Naive B cell (primary cell): ENCODE results near the gene PTPRC. TPM values are rescaled to one million over a fixed set of nuclear protein-coding genes. Genes with fewer than 3 reads are reported as not detected.

Source experiments
- ATAC-seq, 2 donors: fragments of 150-1000 bp; cut with Tn5 transposase; 2 replicates each; pipeline ENCODE4 v1.10.0; 2021; ENCODE audit warnings: low read depth in 2 of 2, mild to moderate bottlenecking in 2 of 2, moderate library complexity in 2 of 2
- DNase-seq: peaks from one replicate; pipeline ENCODE4 v3.0.0; 2022
- H3K27ac Mint-ChIP-seq, 6 donors: one replicate each; pipeline ENCODE4 v1.8.0; 2020 to 2022; ENCODE audit warnings: mild to moderate bottlenecking in 6 of 6, mixed read lengths in 6 of 6, moderate library complexity in 5 of 6, inconsistent platforms in 2 of 6
- H3K27me3 Mint-ChIP-seq, 3 donors: one replicate each; pipeline ENCODE4 v1.8.0; 2021 to 2022; ENCODE audit warnings: mixed read lengths in 3 of 3, mild to moderate bottlenecking in 1 of 3
- H3K36me3 Mint-ChIP-seq, 2 donors: one replicate each; pipeline ENCODE4 v1.8.0; 2020 to 2022; ENCODE audit warnings: mixed read lengths in 2 of 2, inconsistent platforms in 1 of 2, mild to moderate bottlenecking in 1 of 2
- H3K4me1 Mint-ChIP-seq, 3 donors: one replicate each; pipeline ENCODE4 v1.8.0; 2020 to 2022; ENCODE audit warnings: mixed read lengths in 3 of 3, inconsistent platforms in 1 of 3, mild to moderate bottlenecking in 1 of 3, moderate library complexity in 1 of 3
- H3K4me3 Mint-ChIP-seq, 8 donors: one replicate each; pipeline ENCODE4 v1.8.0; 2020 to 2022; ENCODE audit warnings: mild to moderate bottlenecking in 8 of 8, mixed read lengths in 8 of 8, moderate library complexity in 8 of 8, inconsistent platforms in 2 of 8
- H3K9me3 Mint-ChIP-seq, 7 donors: one replicate each; pipeline ENCODE4 v1.8.0; 2020 to 2022; ENCODE audit warnings: mixed read lengths in 7 of 7, mild to moderate bottlenecking in 5 of 7, inconsistent platforms in 2 of 7, moderate library complexity in 1 of 7
- polyA plus RNA-seq, 6 donors: library from polyadenylated mRNA; unstranded; fragments of 300-500 nt; fragmentation: Illumina TruSeq; gene quantifications; one replicate each; pipeline ENCODE4 v1.2.3, GENCODE V29; 2021; ENCODE audit warnings: low read depth in 6 of 6

The PTPRC gene
- polyA plus RNA-seq, 6 donors from 2014 or later = 771 to 1,016 (median 851) TPM

- Mint-ChIP-seq H3K27me3 (no peaks in the 10 kb centered on the region), H3K4me1 (peaks cover 50 to 73% (median 66%) of the 10 kb centered on the region in 3 donors), H3K4me3 (peak overlapping the region in 5 of 8 donors; percentile 33 to 62 (median 45)), H3K9me3 (no peaks in the 10 kb centered on the region), H3K36me3 (peaks cover under 1 to 6% of the 10 kb centered on the region in 2 donors), H3K27ac (peak overlapping the region; percentile 80 to 94 (median 88))
- ATAC-seq = no peak
- DNase-seq = no peak
Measured at GRCh38 chr1:198655459-198656121, 16.8 kb downstream of the PTPRC start.

- H3K27ac Mint-ChIP-seq = peak overlapping the region; percentile 87 to 95 (median 94)
- H3K4me3 Mint-ChIP-seq = peak overlapping the region; percentile 42 to 85 (median 80)
- DNase-seq = peak; percentile 56
- ATAC-seq = peak; percentile 65 to 71
- H3K27me3 Mint-ChIP-seq = no peaks in the 10 kb centered on the region
- H3K4me1 Mint-ChIP-seq = peaks cover 45 to 69% (median 62%) of the 10 kb centered on the region in 3 donors
- no peaks in the 10 kb centered on the region for H3K9me3 Mint-ChIP-seq
- H3K36me3 Mint-ChIP-seq = peaks cover 0 to 5% of the 10 kb centered on the region in 2 donors
Measured at GRCh38 chr1:198656500-198656932, 17.7 kb downstream of the PTPRC start.

- peak overlapping the region; percentile 22 to 87 (median 65) for H3K4me3 Mint-ChIP-seq
- peak overlapping the region; percentile 21 to 94 (median 86) for H3K27ac Mint-ChIP-seq
- H3K9me3 Mint-ChIP-seq = no peaks in the 10 kb centered on the region
- H3K27me3 Mint-ChIP-seq = no peaks in the 10 kb centered on the region
- ATAC-seq (peak; percentile 57 to 62), DNase-seq (peak; percentile 46)
- H3K36me3 Mint-ChIP-seq = peaks cover 0 to 4% of the 10 kb centered on the region in 2 donors
- H3K4me1 Mint-ChIP-seq = peaks cover 47 to 66% (median 62%) of the 10 kb centered on the region in 3 donors
Measured at GRCh38 chr1:198657550-198658064, 18.8 kb downstream of the PTPRC start.

- Mint-ChIP-seq H3K27me3 (no peaks in the 10 kb centered on the region), H3K4me1 (peaks cover 63 to 76% (median 75%) of the 10 kb centered on the region in 3 donors), H3K9me3 (no peaks in the 10 kb centered on the region), H3K4me3 (peak overlapping the region in 7 of 8 donors; percentile 17 to 55 (median 38)), H3K36me3 (peaks cover 0 to 12% of the 10 kb centered on the region in 2 donors), H3K27ac (peak overlapping the region; percentile 54 to 94 (median 70))
- DNase-seq = no peak
- no peak for ATAC-seq
Measured at GRCh38 chr1:198660341-198661261, 21.8 kb downstream of the PTPRC start.

- H3K27me3 Mint-ChIP-seq = no peaks in the 10 kb centered on the region
- H3K36me3 Mint-ChIP-seq = peaks cover 7 to 19% of the 10 kb centered on the region in 2 donors
- peak overlapping the region; percentile 60 to 94 (median 84) for H3K27ac Mint-ChIP-seq
- H3K4me1 Mint-ChIP-seq = peaks cover 67 to 78% (median 78%) of the 10 kb centered on the region in 3 donors
- H3K4me3 Mint-ChIP-seq = peak overlapping the region in 6 of 8 donors; percentile 2 to 58 (median 48)
- no peaks in the 10 kb centered on the region for H3K9me3 Mint-ChIP-seq
- DNase-seq (no peak), ATAC-seq (no peak)
Measured at GRCh38 chr1:198662821-198663220, 24.0 kb downstream of the PTPRC start.

GRCh38 chr1:198664068-198664788 is 25.4 kb downstream of the PTPRC start:
- Mint-ChIP-seq H3K4me1 (peaks cover 72 to 78% (median 77%) of the 10 kb centered on the region in 3 donors), H3K36me3 (peaks cover 15 to 19% of the 10 kb centered on the region in 2 donors), H3K27ac (peak overlapping the region; percentile 60 to 94 (median 76)), H3K4me3 (peak overlapping the region in 7 of 8 donors; percentile 54 to 79 (median 71)), H3K27me3 (no peaks in the 10 kb centered on the region), H3K9me3 (no peaks in the 10 kb centered on the region)
- DNase-seq (no peak), ATAC-seq (peak; percentile 59 to 69)

GRCh38 chr1:198667186-198667585 is 28.3 kb downstream of the PTPRC start:
- no peaks in the 10 kb centered on the region for H3K27me3 Mint-ChIP-seq
- peaks cover 74 to 78% (median 77%) of the 10 kb centered on the region in 3 donors for H3K4me1 Mint-ChIP-seq
- H3K36me3 Mint-ChIP-seq = peaks cover 24% of the 10 kb centered on the region in 2 donors

GRCh38 chr1:198667807-198668206 is 29.0 kb downstream of the PTPRC start:
- Mint-ChIP-seq H3K9me3 (peaks cover 0 to 2% (median 0%) of the 10 kb centered on the region in 7 donors), H3K4me3 (peak overlapping the region in 4 of 8 donors; percentile 5 to 27 (median 22)), H3K36me3 (peaks cover 24 to 27% of the 10 kb centered on the region in 2 donors), H3K27me3 (no peaks in the 10 kb centered on the region), H3K27ac (peak overlapping the region; percentile 29 to 95 (median 84)), H3K4me1 (peaks cover 72 to 78% (median 77%) of the 10 kb centered on the region in 3 donors)
- no peak for ATAC-seq
- DNase-seq = no peak

More at GRCh38 chr1:198667186-198667585, 28.3 kb downstream of the PTPRC start:
- Mint-ChIP-seq H3K4me3 (peak overlapping the region in 2 of 8 donors; percentile 20 to 45), H3K27ac (peak overlapping the region in 5 of 6 donors; percentile 4 to 95 (median 82)), H3K9me3 (peaks cover 0 to 2% (median 0%) of the 10 kb centered on the region in 7 donors)
- no peak for ATAC-seq
- no peak for DNase-seq

GRCh38 chr1:198669023-198669698 is 30.3 kb downstream of the PTPRC start:
- Mint-ChIP-seq H3K27me3 (no peaks in the 10 kb centered on the region), H3K9me3 (peaks cover 0 to 2% (median 0%) of the 10 kb centered on the region in 7 donors), H3K27ac (peak overlapping the region; percentile 80 to 97 (median 88)), H3K4me1 (peaks cover 67 to 80% (median 72%) of the 10 kb centered on the region in 3 donors), H3K36me3 (peaks cover 24 to 29% of the 10 kb centered on the region in 2 donors), H3K4me3 (peak overlapping the region in 5 of 8 donors; percentile 19 to 50 (median 42))
- no peak for DNase-seq
- ATAC-seq = peak in 1 of 2 donors; percentile 18

GRCh38 chr1:198669771-198670170 is 30.9 kb downstream of the PTPRC start:
- DNase-seq = no peak
- Mint-ChIP-seq H3K27ac (peak overlapping the region; percentile 48 to 97 (median 88)), H3K27me3 (no peaks in the 10 kb centered on the region), H3K4me1 (peaks cover 63 to 77% (median 68%) of the 10 kb centered on the region in 3 donors), H3K4me3 (peak overlapping the region in 6 of 8 donors; percentile 13 to 50 (median 38)), H3K9me3 (peaks cover 0 to 2% (median 0%) of the 10 kb centered on the region in 7 donors), H3K36me3 (peaks cover 23 to 24% of the 10 kb centered on the region in 2 donors)
- ATAC-seq = no peak

GRCh38 chr1:198671136-198671535 is 32.3 kb downstream of the PTPRC start:
- DNase-seq (peak; percentile 63), ATAC-seq (peak; percentile 91 to 94)
- peaks cover 19 to 32% of the 10 kb centered on the region in 2 donors for H3K36me3 Mint-ChIP-seq
- H3K27ac Mint-ChIP-seq = peak overlapping the region; percentile 20 to 92 (median 78)
- H3K4me1 Mint-ChIP-seq = peaks cover 66 to 81% (median 72%) of the 10 kb centered on the region in 3 donors
- peaks cover 0 to 2% (median 0%) of the 10 kb centered on the region in 7 donors for H3K9me3 Mint-ChIP-seq
- H3K4me3 Mint-ChIP-seq = peak overlapping the region; percentile 13 to 79 (median 61)
- no peaks in the 10 kb centered on the region for H3K27me3 Mint-ChIP-seq

- no peaks in the 10 kb centered on the region for H3K27me3 Mint-ChIP-seq
- peaks cover 70 to 85% (median 76%) of the 10 kb centered on the region in 3 donors for H3K4me1 Mint-ChIP-seq
- H3K4me3 Mint-ChIP-seq = peak overlapping the region in 6 of 8 donors; percentile 35 to 77 (median 42)
- H3K9me3 Mint-ChIP-seq = peaks cover 0 to 2% (median 0%) of the 10 kb centered on the region in 7 donors
- H3K36me3 Mint-ChIP-seq = peaks cover 23 to 32% of the 10 kb centered on the region in 2 donors
- DNase-seq (no peak), ATAC-seq (no peak)
- peak overlapping the region in 5 of 6 donors; percentile 58 to 80 (median 75) for H3K27ac Mint-ChIP-seq
Measured at GRCh38 chr1:198672124-198672523, 33.3 kb downstream of the PTPRC start.
